ENCODE data around the gene RTL1.

DNA sequence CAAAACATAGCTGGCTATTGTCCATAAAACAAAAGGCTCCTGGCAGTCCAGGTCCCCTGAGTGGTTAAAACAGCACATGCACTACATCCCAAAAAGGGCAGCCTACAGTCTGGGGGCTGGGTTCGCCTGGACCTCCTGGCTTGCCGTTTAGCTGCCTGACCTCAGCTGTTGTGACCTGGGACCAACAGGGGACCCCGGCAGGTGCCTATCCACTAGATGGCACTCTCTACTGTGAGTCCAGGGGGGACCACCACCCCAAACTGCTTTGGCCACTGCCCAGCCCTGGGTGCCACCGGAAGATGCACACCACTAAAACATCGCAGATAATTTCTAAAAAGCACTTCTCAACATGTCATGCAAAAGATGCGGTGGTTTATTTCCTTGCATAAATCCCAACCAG, 2.9 kb upstream of the RTL1 start:
- TF ChIP-seq L3MBTL2 (conservative IDR thresholded peaks at IDR 0.05) (no peak), SP1 (IDR thresholded peaks at IDR 0.05) (no peak), ELF4 (IDR thresholded peaks at IDR 0.05) (no peak), CTBP1 (IDR thresholded peaks at IDR 0.05; ENCODE audit: borderline replicate concordance) (no peak), FOXA1 (IDR thresholded peaks at IDR 0.05) (no peak), SUZ12 (IDR thresholded peaks at IDR 0.05) (no peak), ARNT (IDR thresholded peaks at IDR 0.05) (no peak), FOXM1 (IDR thresholded peaks at IDR 0.05; ENCODE audit: borderline replicate concordance) (no peak), FOXK2 (IDR thresholded peaks at IDR 0.05) (no peak), BHLHE40 (IDR thresholded peaks at IDR 0.05; ENCODE audit: borderline replicate concordance) (no peak), NFRKB (IDR thresholded peaks at IDR 0.05) (no peak), TARDBP (IDR thresholded peaks at IDR 0.05) (no peak), ZNF384 (IDR thresholded peaks at IDR 0.05) (no peak)
